HG02884 (cell line): Measurements from ENCODE around the gene EEF1A2.

Source experiments
- ATAC-seq: cut with Tn5 transposase; IDR thresholded peaks from one replicate; pipeline ENCODE4 v1.9.1; 2021; ENCODE audit warnings: mild to moderate bottlenecking, moderate library complexity; ENCODE audit not compliant: unreplicated experiment

The EEF1A2 gene

GRCh38 chr20:63457737-63458136 lies 41.1 kb downstream of the EEF1A2 start:
- ATAC-seq = no peak

GRCh38 chr20:63456429-63457284 lies 42.2 kb downstream of the EEF1A2 start:
- no peak for ATAC-seq

- no peak for ATAC-seq
These were observed 43.4 kb downstream of the EEF1A2 start for GRCh38 chr20:63455568-63455859.

- no peak for ATAC-seq
These were observed 43.9 kb downstream of the EEF1A2 start for GRCh38 chr20:63454731-63455567.

GRCh38 chr20:63452821-63453523 lies 45.9 kb downstream of the EEF1A2 start:
- ATAC-seq = no peak

GRCh38 chr20:63452341-63452740 lies 46.5 kb downstream of the EEF1A2 start:
- ATAC-seq = no peak

GRCh38 chr20:63451821-63452220 lies 47.1 kb downstream of the EEF1A2 start:
- ATAC-seq = no peak

GRCh38 chr20:63449796-63450730 lies 48.8 kb downstream of the EEF1A2 start:
- ATAC-seq = no peak

- ATAC-seq = no peak
These were observed 49.9 kb downstream of the EEF1A2 start for GRCh38 chr20:63449025-63449424.

- ATAC-seq = no peak
These were observed 50.9 kb downstream of the EEF1A2 start for GRCh38 chr20:63448031-63448430.

GRCh38 chr20:63447320-63447719 lies 51.6 kb downstream of the EEF1A2 start:
- no peak for ATAC-seq

- ATAC-seq = no peak
These were observed 52.5 kb downstream of the EEF1A2 start for GRCh38 chr20:63446216-63447024.

GRCh38 chr20:63445075-63445734 lies 53.7 kb downstream of the EEF1A2 start:
- no peak for ATAC-seq

GRCh38 chr20:63444548-63444947 lies 54.3 kb downstream of the EEF1A2 start:
- no peak for ATAC-seq

GRCh38 chr20:63443606-63444395 lies 55.1 kb downstream of the EEF1A2 start:
- no peak for ATAC-seq

- no peak for ATAC-seq
These were observed 56.8 kb downstream of the EEF1A2 start for GRCh38 chr20:63442100-63442493.

GRCh38 chr20:63441136-63442099 lies 57.5 kb downstream of the EEF1A2 start:
- no peak for ATAC-seq
